Measurements from ENCODE around the gene GRK5.

Gene GRK5

GRCh38 chr10:119304541-119304940 is 97.2 kb downstream of the GRK5 start:
- H2AFZ ChIP-seq (ENCODE audit: low read depth, low read length) = no peak overlapping the region
- no peaks in the 10 kb centered on the region for H3K36me3 ChIP-seq (ENCODE audit: insufficient read depth, low read length)
- H3K79me2 ChIP-seq (ENCODE audit: insufficient read depth, low read length) = peaks cover 28% of the 10 kb centered on the region
- H3K4me3 ChIP-seq (ENCODE audit: low read depth in 1 of 2, low read length in 2 of 2) = no peak overlapping the region
- H3K4me1 ChIP-seq (ENCODE audit: insufficient read depth, low read length) = peaks cover 69% of the 10 kb centered on the region
- TF ChIP-seq CTCF (IDR thresholded peaks at IDR 0.05; ENCODE audit: borderline replicate concordance, extremely low read depth, low read length, poor library complexity, severe bottlenecking) = no peak
- no peak for TF ChIP-seq EZH2 (IDR thresholded peaks at IDR 0.05; ENCODE audit: borderline replicate concordance, low read depth, low read length, severe bottlenecking)
- H3K9ac ChIP-seq (ENCODE audit: low read depth, low read length) = no peak overlapping the region
- DNase-seq (no peak), ATAC-seq (ENCODE audit: insufficient read depth, low read depth) (no peak)
- peaks cover 51% of the 10 kb centered on the region for H4K20me1 ChIP-seq (ENCODE audit: insufficient read depth, low read length)
- no peaks in the 10 kb centered on the region for H3K9me3 ChIP-seq (ENCODE audit: insufficient read depth, low read length, severe bottlenecking)
- peak overlapping the region; percentile 55; the same call in 1 of the 2 replicates for H3K4me2 ChIP-seq (ENCODE audit: insufficient read depth, low read length)
- peaks cover 4% of the 10 kb centered on the region for H3K27me3 ChIP-seq (ENCODE audit: insufficient read depth, low read length, poor library complexity)
- H3K27ac ChIP-seq (ENCODE audit: low read length) = peak overlapping the region; percentile 77; the same call in 1 of the 2 replicates

- peaks cover 64% of the 10 kb centered on the region for H4K20me1 ChIP-seq (ENCODE audit: insufficient read depth, low read length)
Observed at GRCh38 chr10:119305860-119306513, 98.6 kb downstream of the GRK5 start.

GRCh38 chr10:119306514-119306951 is 99.2 kb downstream of the GRK5 start:
- ATAC-seq (ENCODE audit: insufficient read depth, low read depth) = peak; percentile 76
- H3K4me1 ChIP-seq (ENCODE audit: insufficient read depth, low read length) = peaks cover 55% of the 10 kb centered on the region
- no peaks in the 10 kb centered on the region for H3K9me3 ChIP-seq (ENCODE audit: insufficient read depth, low read length, severe bottlenecking)
- H3K4me2 ChIP-seq (ENCODE audit: insufficient read depth, low read length) = peak overlapping the region; percentile 55
- TF ChIP-seq CTCF (IDR thresholded peaks at IDR 0.05; ENCODE audit: borderline replicate concordance, extremely low read depth, low read length, poor library complexity, severe bottlenecking) = peak; percentile 90
- no peak for TF ChIP-seq EZH2 (IDR thresholded peaks at IDR 0.05; ENCODE audit: borderline replicate concordance, low read depth, low read length, severe bottlenecking)
- peak overlapping the region in 1 of 2 experiments; percentile 32; a peak in 1 of 4 replicates for H3K4me3 ChIP-seq (ENCODE audit: low read depth in 1 of 2, low read length in 2 of 2)
- no peak overlapping the region for H2AFZ ChIP-seq (ENCODE audit: low read depth, low read length)
- H4K20me1 ChIP-seq (ENCODE audit: insufficient read depth, low read length) = peaks cover 68% of the 10 kb centered on the region
- peaks cover 4% of the 10 kb centered on the region for H3K27me3 ChIP-seq (ENCODE audit: insufficient read depth, low read length, poor library complexity)
- no peaks in the 10 kb centered on the region for H3K36me3 ChIP-seq (ENCODE audit: insufficient read depth, low read length)
- DNase-seq = peak; percentile 82
- H3K9ac ChIP-seq (ENCODE audit: low read depth, low read length) = peak overlapping the region; percentile 45
- H3K27ac ChIP-seq (ENCODE audit: low read length) = peak overlapping the region; percentile 77
- peaks cover 28% of the 10 kb centered on the region for H3K79me2 ChIP-seq (ENCODE audit: insufficient read depth, low read length)

More at GRCh38 chr10:119305860-119306513, 98.6 kb downstream of the GRK5 start:
- Histone ChIP-seq H3K36me3 (ENCODE audit: insufficient read depth, low read length) (no peaks in the 10 kb centered on the region), H3K4me3 (ENCODE audit: low read depth in 1 of 2, low read length in 2 of 2) (peak overlapping the region in 1 of 2 experiments; percentile 32; a peak in 1 of 4 replicates), H3K4me1 (ENCODE audit: insufficient read depth, low read length) (peaks cover 60% of the 10 kb centered on the region), H2AFZ (ENCODE audit: low read depth, low read length) (no peak overlapping the region), H3K9me3 (ENCODE audit: insufficient read depth, low read length, severe bottlenecking) (no peaks in the 10 kb centered on the region), H3K4me2 (ENCODE audit: insufficient read depth, low read length) (peak overlapping the region; percentile 55), H3K27ac (ENCODE audit: low read length) (peak overlapping the region; percentile 77), H3K9ac (ENCODE audit: low read depth, low read length) (peak overlapping the region; percentile 45), H3K27me3 (ENCODE audit: insufficient read depth, low read length, poor library complexity) (peaks cover 4% of the 10 kb centered on the region), H3K79me2 (ENCODE audit: insufficient read depth, low read length) (peaks cover 28% of the 10 kb centered on the region)
- DNase-seq (peak; percentile 83), ATAC-seq (ENCODE audit: insufficient read depth, low read depth) (peak; percentile 79)
- TF ChIP-seq EZH2 (IDR thresholded peaks at IDR 0.05; ENCODE audit: borderline replicate concordance, low read depth, low read length, severe bottlenecking) = no peak
- no peak for TF ChIP-seq CTCF (IDR thresholded peaks at IDR 0.05; ENCODE audit: borderline replicate concordance, extremely low read depth, low read length, poor library complexity, severe bottlenecking)
